ENCODE measurements around the gene IQSEC1. TPM values are rescaled to one million over a fixed set of nuclear protein-coding genes. Genes with fewer than 3 reads are reported as not detected.

IQSEC1 gene
- total RNA-seq, 1 donor from 2014 or later, result 148 TPM

- H3K27ac ChIP-seq, result no peak overlapping the region
- intact Hi-C loops (cut with DNase I), result loop anchor here (2.0 kb wide), 2 partner anchors 49 to 77 kb away; no protein-coding TSS in a partner anchor
Observed at GRCh38 chr3:13072239-13072599, 1.0 kb downstream of the IQSEC1 start.

GRCh38 chr3:13071695-13072094 lies 1.5 kb downstream of the IQSEC1 start:
- Histone ChIP-seq H3K27me3 (no peaks in the 10 kb centered on the region), H3K36me3 (no peaks in the 10 kb centered on the region)

More at GRCh38 chr3:13072239-13072599, 1.0 kb downstream of the IQSEC1 start:
- Histone ChIP-seq H3K4me3 (peak overlapping the region; percentile 44 to 58), H3K36me3 (no peaks in the 10 kb centered on the region), H3K27me3 (no peaks in the 10 kb centered on the region), H3K9me3 (no peaks in the 10 kb centered on the region), H3K4me1 (peaks cover 4 to 19% of the 10 kb centered on the region in 2 donors)
- DNase-seq (ENCODE audit: low spot score in 2 of 2), result peak; percentile 33 to 79
- TF ChIP-seq CTCF (IDR thresholded peaks at IDR 0.05), result no peak

GRCh38 chr3:13070391-13071070 lies 2.7 kb downstream of the IQSEC1 start:
- Histone ChIP-seq H3K27me3 (no peaks in the 10 kb centered on the region), H3K4me3 (no peak overlapping the region), H3K36me3 (no peaks in the 10 kb centered on the region), H3K27ac (no peak overlapping the region), H3K4me1 (peaks cover 4 to 19% of the 10 kb centered on the region in 2 donors), H3K9me3 (no peaks in the 10 kb centered on the region)
- intact Hi-C loops (cut with DNase I), result no loop called here
- no peak for DNase-seq (ENCODE audit: low spot score in 2 of 2)
- no peak for TF ChIP-seq CTCF (IDR thresholded peaks at IDR 0.05)

More at GRCh38 chr3:13071695-13072094, 1.5 kb downstream of the IQSEC1 start:
- Histone ChIP-seq H3K9me3 (no peaks in the 10 kb centered on the region), H3K4me1 (peaks cover 4 to 19% of the 10 kb centered on the region in 2 donors), H3K4me3 (peak overlapping the region in 1 of 2 donors; percentile 58), H3K27ac (no peak overlapping the region)
- DNase-seq (ENCODE audit: low spot score in 2 of 2), result no peak
- intact Hi-C loops (cut with DNase I), result loop anchor here (2.0 kb wide), 2 partner anchors 49 to 77 kb away; no protein-coding TSS in a partner anchor
- TF ChIP-seq CTCF (IDR thresholded peaks at IDR 0.05), result no peak

- Histone ChIP-seq H3K4me1 (peaks cover 4 to 19% of the 10 kb centered on the region in 2 donors), H3K9me3 (no peaks in the 10 kb centered on the region), H3K4me3 (no peak overlapping the region), H3K27me3 (no peaks in the 10 kb centered on the region), H3K36me3 (no peaks in the 10 kb centered on the region), H3K27ac (no peak overlapping the region)
- DNase-seq (ENCODE audit: low spot score in 2 of 2), result no peak
- intact Hi-C loops (cut with DNase I), result no loop called here
- TF ChIP-seq CTCF (IDR thresholded peaks at IDR 0.05), result no peak
Observed at GRCh38 chr3:13069495-13069894, 3.7 kb downstream of the IQSEC1 start.

- Histone ChIP-seq H3K4me3 (no peak overlapping the region), H3K27me3 (no peaks in the 10 kb centered on the region), H3K9me3 (no peaks in the 10 kb centered on the region), H3K4me1 (peaks cover 4 to 15% of the 10 kb centered on the region in 2 donors), H3K27ac (no peak overlapping the region), H3K36me3 (no peaks in the 10 kb centered on the region)
- DNase-seq (ENCODE audit: low spot score in 2 of 2), result no peak
- no peak for TF ChIP-seq CTCF (IDR thresholded peaks at IDR 0.05)
- intact Hi-C loops (cut with DNase I), result no loop called here
Observed at GRCh38 chr3:13068269-13069010, 4.8 kb downstream of the IQSEC1 start.
